Right atrium auricular region (tissue), 2 donors: Measurements from ENCODE around the gene USP10. TPM values are rescaled to one million over a fixed set of nuclear protein-coding genes. Genes with fewer than 3 reads are reported as not detected.
A peak's percentile ranks its signal among the peaks of the same experiment; 100 is the strongest.

Experiments used
- DNase-seq: peaks from one replicate; pipeline ENCODE4 v3.0.0-alpha.2; 2019; ENCODE audit warnings: low spot score
- H3K27ac ChIP-seq, 2 donors: fragments of 200-600 bp; sonication (generic); 1 replicate in 1 of 2; 2 replicates in 1 of 2; pipeline ENCODE4 v1.5.1; 2016 to 2019
- H3K27me3 ChIP-seq, 2 donors: fragments of 200-600 bp; sonication (generic); one replicate each; pipeline versions ENCODE4 v1.5.1 to v1.6.0; 2017 to 2019
- H3K36me3 ChIP-seq: fragments of 200-600 bp; sonication (generic); one replicate; pipeline ENCODE4 v1.5.1; 2016
- H3K4me1 ChIP-seq, 2 donors: fragments of 200-600 bp; sonication (generic); one replicate each; pipeline versions ENCODE4 v1.5.1 to v1.6.0; 2017 to 2019
- H3K4me3 ChIP-seq, 2 donors: fragments of 200-600 bp; sonication (generic); 1 replicate in 1 of 2; 2 replicates in 1 of 2; pipeline ENCODE4 v1.5.1; 2017 to 2019; ENCODE audit warnings: mild to moderate bottlenecking in 1 of 2, moderate library complexity in 1 of 2
- H3K9me3 ChIP-seq, 2 donors: fragments of 200-600 bp; sonication (generic); one replicate each; pipeline ENCODE4 v1.5.1; 2019
- total RNA-seq, 2 donors: library from RNA; depleted of rRNA; stranded (reverse); fragments of >200 nt; gene quantifications; one replicate each; pipeline ENCODE4 v1.1.0, GENCODE V29; 2016
- TF ChIP-seq, protein P1 (sequence below), 2 donors: fragments of 200-600 bp; sonication (generic); IDR thresholded peaks; one replicate each; pipeline ENCODE4 v1.5.1; 2019; ENCODE audit warnings: antibody characterized with exemption in 2 of 2

Gene USP10
- total RNA-seq, 2 donors from 2014 or later: 44.9 to 52.3 TPM

DNA sequence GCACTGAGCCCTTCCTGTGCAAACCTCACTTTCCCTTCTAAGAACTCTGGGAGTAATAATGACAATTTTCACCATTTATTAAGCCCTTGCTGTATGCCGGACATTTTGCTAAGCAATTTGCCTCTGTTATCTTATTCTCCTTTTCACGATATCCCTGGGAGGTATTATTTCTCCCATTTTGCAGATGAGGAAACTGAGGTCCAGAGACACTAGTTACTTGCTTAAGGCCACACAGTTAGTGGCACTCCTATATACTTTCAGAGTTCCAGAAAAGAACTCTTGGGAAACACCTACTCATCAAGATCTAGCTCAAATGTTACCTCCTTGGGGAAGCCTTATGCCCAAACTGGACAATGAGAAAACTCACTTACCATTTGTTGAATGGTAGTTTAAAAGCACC lies 4.8 kb upstream of the USP10 start:
- H3K9me3 ChIP-seq: no peaks in the 10 kb centered on the region
- H3K27me3 ChIP-seq: no peaks in the 10 kb centered on the region
- TF ChIP-seq, protein P1, sequence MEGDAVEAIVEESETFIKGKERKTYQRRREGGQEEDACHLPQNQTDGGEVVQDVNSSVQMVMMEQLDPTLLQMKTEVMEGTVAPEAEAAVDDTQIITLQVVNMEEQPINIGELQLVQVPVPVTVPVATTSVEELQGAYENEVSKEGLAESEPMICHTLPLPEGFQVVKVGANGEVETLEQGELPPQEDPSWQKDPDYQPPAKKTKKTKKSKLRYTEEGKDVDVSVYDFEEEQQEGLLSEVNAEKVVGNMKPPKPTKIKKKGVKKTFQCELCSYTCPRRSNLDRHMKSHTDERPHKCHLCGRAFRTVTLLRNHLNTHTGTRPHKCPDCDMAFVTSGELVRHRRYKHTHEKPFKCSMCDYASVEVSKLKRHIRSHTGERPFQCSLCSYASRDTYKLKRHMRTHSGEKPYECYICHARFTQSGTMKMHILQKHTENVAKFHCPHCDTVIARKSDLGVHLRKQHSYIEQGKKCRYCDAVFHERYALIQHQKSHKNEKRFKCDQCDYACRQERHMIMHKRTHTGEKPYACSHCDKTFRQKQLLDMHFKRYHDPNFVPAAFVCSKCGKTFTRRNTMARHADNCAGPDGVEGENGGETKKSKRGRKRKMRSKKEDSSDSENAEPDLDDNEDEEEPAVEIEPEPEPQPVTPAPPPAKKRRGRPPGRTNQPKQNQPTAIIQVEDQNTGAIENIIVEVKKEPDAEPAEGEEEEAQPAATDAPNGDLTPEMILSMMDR (IDR thresholded peaks at IDR 0.05): no peak
- H3K4me1 ChIP-seq: peaks cover 0 to 7% of the 10 kb centered on the region in 2 donors
- no peak overlapping the region for H3K4me3 ChIP-seq
- H3K27ac ChIP-seq: no peak overlapping the region
- no peaks in the 10 kb centered on the region for H3K36me3 ChIP-seq
- DNase-seq: no peak

DNA sequence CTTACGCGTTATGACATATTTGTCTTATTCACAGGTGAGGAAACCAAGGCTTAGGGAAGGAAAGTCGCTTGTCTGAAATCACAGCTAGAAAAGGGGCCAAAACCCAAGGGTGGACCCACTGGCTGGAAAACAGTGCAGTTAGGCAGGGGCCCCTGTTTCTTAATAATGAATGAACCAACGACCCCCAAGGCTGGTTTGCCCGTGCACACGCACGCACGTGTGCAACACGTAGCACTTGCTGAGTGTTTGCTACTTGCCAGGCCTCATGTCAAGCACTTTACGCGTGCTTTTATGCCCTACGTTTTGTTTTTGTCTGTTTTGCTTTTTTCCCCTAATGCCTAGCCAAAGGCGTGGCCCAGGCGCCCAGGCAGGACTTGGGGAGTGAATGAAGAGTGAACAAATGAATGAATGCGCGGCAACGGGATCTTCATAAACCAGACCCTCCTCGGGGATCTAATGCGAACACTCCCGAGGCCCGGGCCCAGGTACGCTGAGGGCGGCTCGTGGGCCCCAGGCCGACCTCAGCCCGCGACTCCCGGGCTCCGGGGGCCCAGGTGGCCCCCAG lies 571 bp upstream of the USP10 start:
- H3K27me3 ChIP-seq: no peaks in the 10 kb centered on the region
- H3K27ac ChIP-seq: peak overlapping the region; percentile 86 to 91
- no peak for DNase-seq
- TF ChIP-seq, protein P1 (IDR thresholded peaks at IDR 0.05): no peak
- peaks cover 0 to 20% of the 10 kb centered on the region in 2 donors for H3K4me1 ChIP-seq
- peak overlapping the region; percentile 99 for H3K4me3 ChIP-seq
- no peaks in the 10 kb centered on the region for H3K36me3 ChIP-seq
- no peaks in the 10 kb centered on the region for H3K9me3 ChIP-seq

DNA sequence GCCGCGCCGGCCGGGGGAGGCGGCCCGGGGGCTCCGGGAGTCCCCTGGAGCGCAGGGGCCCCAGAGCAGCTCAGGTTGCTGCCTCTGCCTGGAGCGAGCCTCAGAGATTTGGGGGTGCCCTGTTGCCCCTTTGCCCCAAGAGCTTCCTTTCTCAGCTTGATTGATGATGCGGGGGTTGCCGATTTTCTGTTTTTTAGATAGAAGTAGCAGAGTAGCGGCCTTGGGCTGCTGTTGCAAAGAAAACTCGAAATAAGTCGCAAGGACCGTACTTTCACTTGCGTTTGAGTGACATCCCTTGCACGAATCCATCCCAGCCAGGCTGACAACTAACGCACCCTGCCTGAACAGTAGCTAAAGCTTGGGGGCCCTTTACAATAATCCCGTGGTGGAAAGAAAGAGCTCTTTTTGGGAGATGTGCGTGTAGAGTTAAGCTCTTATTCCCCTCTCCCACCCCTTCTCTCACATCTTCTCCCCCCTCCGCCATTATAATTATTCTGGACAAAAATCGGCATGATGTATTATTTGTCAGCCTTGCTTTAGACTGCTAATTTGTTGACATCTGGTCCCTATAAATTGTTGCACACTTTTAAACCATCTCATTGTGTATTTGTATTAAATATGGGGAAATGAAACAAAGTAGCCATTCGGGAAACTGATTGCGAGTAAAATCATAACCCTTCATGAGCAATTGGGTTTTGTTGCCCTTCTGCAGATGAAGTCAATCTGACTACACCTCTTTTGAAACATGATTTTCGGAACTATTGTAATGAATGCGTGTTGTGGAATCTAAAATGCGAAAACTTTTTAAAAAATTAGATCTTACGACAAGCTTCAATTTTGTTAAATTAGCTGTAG lies 873 bp downstream of the USP10 start:
- H3K4me3 ChIP-seq: peak overlapping the region; percentile 99
- TF ChIP-seq, protein P1 (IDR thresholded peaks at IDR 0.05): no peak
- DNase-seq: no peak
- peak overlapping the region; percentile 86 to 91 for H3K27ac ChIP-seq
- H3K9me3 ChIP-seq: no peaks in the 10 kb centered on the region
- no peaks in the 10 kb centered on the region for H3K36me3 ChIP-seq
- no peaks in the 10 kb centered on the region for H3K27me3 ChIP-seq
- H3K4me1 ChIP-seq: peaks cover 0 to 32% of the 10 kb centered on the region in 2 donors

DNA sequence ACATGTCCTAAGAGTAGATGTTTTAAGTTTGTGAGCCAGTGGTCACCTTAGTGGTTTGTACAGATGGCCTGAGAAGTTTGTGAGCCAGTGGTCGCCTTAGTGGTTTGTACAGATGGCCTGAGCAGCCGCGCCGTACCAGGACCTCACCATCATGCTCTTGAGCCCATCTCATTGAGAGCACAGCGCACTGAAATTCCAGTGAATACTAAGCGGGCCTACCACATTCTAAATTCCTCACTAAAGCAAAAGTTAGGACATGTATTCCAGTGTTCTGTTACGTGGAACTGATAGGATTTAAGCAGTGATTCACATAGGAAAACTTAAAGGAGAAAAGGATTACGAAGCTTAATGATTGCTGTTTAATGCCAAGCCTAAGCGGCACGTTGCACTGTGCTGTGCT lies 3.9 kb downstream of the USP10 start:
- Histone ChIP-seq H3K27me3 (no peaks in the 10 kb centered on the region), H3K27ac (no peak overlapping the region), H3K4me3 (no peak overlapping the region), H3K36me3 (no peaks in the 10 kb centered on the region), H3K9me3 (no peaks in the 10 kb centered on the region), H3K4me1 (peaks cover 0 to 36% of the 10 kb centered on the region in 2 donors)
- TF ChIP-seq, protein P1 (IDR thresholded peaks at IDR 0.05): no peak
- DNase-seq: no peak

DNA sequence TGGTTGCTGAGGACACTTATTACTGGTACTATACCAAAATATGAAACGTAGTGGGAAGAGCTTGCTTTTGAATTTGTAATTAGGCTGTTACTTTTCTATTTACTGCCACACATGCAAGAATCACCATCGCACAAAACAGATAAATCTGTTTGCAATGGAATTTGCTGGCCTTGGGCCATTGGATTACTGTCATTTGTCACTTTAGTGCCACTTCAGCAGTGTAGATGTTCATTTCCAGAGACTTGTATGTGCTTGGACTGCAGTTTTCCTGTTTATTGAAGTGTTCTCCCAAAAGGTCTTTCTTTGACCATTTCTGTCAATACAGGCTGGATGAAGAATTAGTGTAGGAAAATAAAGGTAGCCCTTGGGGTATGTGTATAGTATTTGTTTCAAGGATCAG lies 4.5 kb downstream of the USP10 start:
- Histone ChIP-seq H3K4me1 (peaks cover 0 to 37% of the 10 kb centered on the region in 2 donors), H3K27me3 (no peaks in the 10 kb centered on the region), H3K9me3 (no peaks in the 10 kb centered on the region), H3K4me3 (no peak overlapping the region), H3K36me3 (no peaks in the 10 kb centered on the region), H3K27ac (no peak overlapping the region)
- TF ChIP-seq, protein P1 (IDR thresholded peaks at IDR 0.05): no peak
- no peak for DNase-seq
